OCI-M2 (cell line): ENCODE results near the gene PHC2.

Source experiments
- DNase-seq: peaks from one replicate; lab custom pipeline; 2025; ENCODE audit not compliant: unreplicated experiment; lab: John Stamatoyannopoulos, UW

The PHC2 gene

GRCh38 chr1:33275706-33276572 lies 155.0 kb downstream of the PHC2 start:
- DNase-seq = no peak

GRCh38 chr1:33275195-33275594 lies 155.7 kb downstream of the PHC2 start:
- DNase-seq = no peak

GRCh38 chr1:33274446-33274845 lies 156.4 kb downstream of the PHC2 start:
- DNase-seq = no peak

GRCh38 chr1:33273961-33274371 lies 156.9 kb downstream of the PHC2 start:
- DNase-seq = no peak
